Stimulated activated CD4-positive, alpha-beta T cell treated with anti-CD3 and anti-CD28 coated beads, TNF-alpha, amount 100 ng/mL, for 4 hours (primary cell): ENCODE measurements around the gene XPNPEP3.
"Not testable (repeated sequence)": the region's sequence is repeated elsewhere in the genome, so short reads cannot be mapped to it uniquely, and the experiment has no call there.

Source experiments
- DNase-seq, 3 experiments: peaks; one replicate each; pipeline ENCODE4 v3.0.0-alpha.2; 2020; ENCODE audit warnings: low read depth in 3 of 3

Gene XPNPEP3

GRCh38 chr22:40857309-40857855 is 434 bp downstream of the XPNPEP3 start:
- no peak for DNase-seq

GRCh38 chr22:40862013-40862412 is 5.1 kb downstream of the XPNPEP3 start, which contains the start of gene DNAJB7:
DNAJB7 (minus strand) TSS chr22:40862113; CDS start chr22:40861994, 119 bp downstream.
- DNase-seq, result no peak

GRCh38 chr22:40862537-40862936 is 5.6 kb downstream of the XPNPEP3 start:
- DNase-seq, result no peak

- DNase-seq, result no peak
Observed at GRCh38 chr22:40867109-40867508, 10.2 kb downstream of the XPNPEP3 start.

- DNase-seq, result not testable (repeated sequence)
Observed at GRCh38 chr22:40868379-40868778, 11.4 kb downstream of the XPNPEP3 start.

GRCh38 chr22:40874016-40874415 is 17.1 kb downstream of the XPNPEP3 start:
- DNase-seq, result no peak

- DNase-seq, result no peak
Observed at GRCh38 chr22:40875111-40875510, 18.2 kb downstream of the XPNPEP3 start.

- no peak for DNase-seq
Observed at GRCh38 chr22:40876907-40877306, 20.0 kb downstream of the XPNPEP3 start.

GRCh38 chr22:40877488-40877887 is 20.5 kb downstream of the XPNPEP3 start:
- DNase-seq, result no peak

GRCh38 chr22:40878922-40879321 is 22.0 kb downstream of the XPNPEP3 start:
- no peak for DNase-seq

GRCh38 chr22:40889116-40889515 is 32.2 kb downstream of the XPNPEP3 start:
- no peak for DNase-seq

GRCh38 chr22:40890881-40891280 is 33.9 kb downstream of the XPNPEP3 start:
- no peak for DNase-seq

GRCh38 chr22:40894417-40894816 is 37.5 kb downstream of the XPNPEP3 start:
- DNase-seq, result no peak

GRCh38 chr22:40898850-40899357 is 42.0 kb downstream of the XPNPEP3 start:
- DNase-seq, result no peak

GRCh38 chr22:40904101-40904500 is 47.2 kb downstream of the XPNPEP3 start:
- no peak for DNase-seq

- DNase-seq, result no peak
Observed at GRCh38 chr22:40908895-40909294, 51.9 kb downstream of the XPNPEP3 start.

- no peak for DNase-seq
Observed at GRCh38 chr22:40911772-40912171, 54.8 kb downstream of the XPNPEP3 start.

GRCh38 chr22:40912987-40913386 is 56.0 kb downstream of the XPNPEP3 start:
- DNase-seq, result not testable (repeated sequence)

GRCh38 chr22:40919446-40919845 is 62.5 kb downstream of the XPNPEP3 start:
- no peak for DNase-seq

- DNase-seq, result no peak
Observed at GRCh38 chr22:40920526-40920925, 63.6 kb downstream of the XPNPEP3 start.

- DNase-seq, result peak in 1 of 3 experiments; percentile 3
Observed at GRCh38 chr22:40922484-40923303, 65.7 kb downstream of the XPNPEP3 start.

- no peak for DNase-seq
Observed at GRCh38 chr22:40928657-40929056, 71.7 kb downstream of the XPNPEP3 start.

- no peak for DNase-seq
Observed at GRCh38 chr22:40932396-40932795, 75.4 kb downstream of the XPNPEP3 start.
